K562 (cell line): ENCODE results near the gene NPAS3. TPM values are rescaled to one million over a fixed set of nuclear protein-coding genes. Genes with fewer than 3 reads are reported as not detected.

Experiments
- ATAC-seq: fragments of 200-7000 bp; cut with Tn5 transposase; 3 replicates; pipeline ENCODE4 v1.9.1; 2020; ENCODE audit warnings: moderate library complexity
- BruUV-seq: library from RNA; stranded (reverse); fragments of 400-500 nt; replicated peaks from 2 replicates; lab custom pipeline; 2021; lab: Mats Ljungman, UMichigan
- CTCF ChIA-PET: fragments of 300-600 bp; formaldehyde crosslinking; extraction: SDS; loops from one replicate; lab custom pipeline; 2021; ENCODE audit warnings: low intra/inter-chr PET ratio; lab: Yijun Ruan, JAX
- POLR2A ChIA-PET: fragments of 300-600, 350-650 bp; sonication (Branson Sonifier 250); formaldehyde crosslinking; extraction: SDS; loops from one replicate; lab custom pipeline; 2021; ENCODE audit warnings: antibody characterized with exemption, inconsistent platforms; lab: Yijun Ruan, JAX
- DNase-seq, 4 experiments: peaks; one replicate each; pipeline versions ENCODE4 v3.0.0 to v3.0.0-alpha.2; 2011 to 2018; ENCODE audit warnings: low spot score in 3 of 4, mixed read lengths in 3 of 4; ENCODE audit errors: extremely low read depth in 1 of 4
- FAIRE-seq: peaks from 2 replicates; lab custom pipeline; 2011; peaks lifted over from hg19 to GRCh38; lab: Jason Lieb, UNC
- H2AFZ ChIP-seq: 2 replicates; pipeline ENCODE4 v1.6.0; 2011; ENCODE audit warnings: low read depth, low read length, control low read depth, inconsistent platforms
- H3K27ac ChIP-seq: fragments of 200-600 bp; 3 replicates; pipeline ENCODE4 v1.8.0; 2011; ENCODE audit warnings: low read depth, mild to moderate bottlenecking, control low read depth, inconsistent platforms, low read length, moderate library complexity, mixed read lengths; ENCODE audit errors: extremely low read depth
- H3K27me3 ChIP-seq, 2 experiments: fragments of 300-600 bp in 1 of 2; 2 replicates in 1 of 2; 3 replicates in 1 of 2; pipeline versions ENCODE4 v1.6.0 to v1.8.0; 2011; ENCODE audit warnings: inconsistent platforms in 2 of 2, low read length in 2 of 2, mild to moderate bottlenecking in 1 of 2, mixed read lengths in 1 of 2, moderate library complexity in 1 of 2; ENCODE audit not compliant: control insufficient read depth in 2 of 2, insufficient read depth in 2 of 2
- H3K36me3 ChIP-seq: fragments of 300-600 bp; 3 replicates; pipeline ENCODE4 v1.8.0; 2011; ENCODE audit warnings: mild to moderate bottlenecking, low read length, inconsistent platforms; ENCODE audit not compliant: control insufficient read depth, insufficient read depth
- H3K4me1 ChIP-seq, 2 experiments: fragments of 200-600 bp in 1 of 2; replicated peaks in 1 of 2; 2 replicates in 1 of 2; 3 replicates in 1 of 2; pipeline versions ENCODE4 v1.5.1 to v1.8.0; 2011; ENCODE audit warnings: inconsistent platforms in 2 of 2, low read length in 2 of 2, mild to moderate bottlenecking in 1 of 2, mixed read lengths in 1 of 2, moderate library complexity in 1 of 2; ENCODE audit not compliant: control insufficient read depth in 2 of 2, insufficient read depth in 2 of 2
- H3K4me2 ChIP-seq: 2 replicates; pipeline ENCODE4 v1.6.1; 2011; ENCODE audit warnings: low read length, control low read depth, inconsistent platforms, mixed read lengths; ENCODE audit not compliant: insufficient read depth
- H3K4me3 ChIP-seq: fragments of 200-600 bp; sonication (generic), shearing (Covaris generic); 2 replicates; pipeline ENCODE4 v1.5.1; 2016; ENCODE audit warnings: control low read depth, inconsistent platforms
- H3K79me2 ChIP-seq: fragments of 200-600 bp; 3 replicates; pipeline ENCODE4 v1.8.0; 2011; ENCODE audit warnings: low read length, inconsistent platforms; ENCODE audit not compliant: control insufficient read depth, insufficient read depth
- H3K9ac ChIP-seq, 2 experiments: 2 replicates each; pipeline versions ENCODE4 v1.6.0 to v1.6.1; 2011; ENCODE audit warnings: low read depth in 2 of 2, low read length in 2 of 2, control low read depth in 1 of 2, inconsistent platforms in 1 of 2, mild to moderate bottlenecking in 1 of 2, mixed read lengths in 1 of 2; ENCODE audit not compliant: insufficient read depth in 1 of 2
- H3K9me1 ChIP-seq: one replicate; pipeline ENCODE4 v1.6.0; 2011; ENCODE audit warnings: inconsistent platforms, mild to moderate bottlenecking, low read length, moderate library complexity; ENCODE audit not compliant: control insufficient read depth, insufficient read depth
- H3K9me3 ChIP-seq: replicated peaks from 2 replicates; pipeline ENCODE4 v1.5.1; 2011; ENCODE audit warnings: low read depth, low read length, inconsistent platforms; ENCODE audit not compliant: control insufficient read depth, insufficient read depth
- H4K20me1 ChIP-seq: replicated peaks from 2 replicates; pipeline ENCODE4 v1.6.1; 2011; ENCODE audit warnings: low read length, inconsistent platforms, mixed read lengths; ENCODE audit not compliant: control insufficient read depth, insufficient read depth
- KAT2B ChIP-seq: IDR thresholded peaks from one replicate; pipeline ENCODE4 v1.6.1; 2012; ENCODE audit warnings: low read depth, mild to moderate bottlenecking, control low read depth, inconsistent platforms, low read length, moderate library complexity
- RBM15 ChIP-seq: fragments of 200-400 bp; formaldehyde crosslinking; IDR thresholded peaks from 2 replicates; pipeline ENCODE4 v1.6.1; 2018; ENCODE audit warnings: mild to moderate bottlenecking, low read length, moderate library complexity; ENCODE audit not compliant: insufficient read depth
- TFAP4 ChIP-seq: sonication (generic); formaldehyde crosslinking; IDR thresholded peaks from 2 replicates; pipeline ENCODE4 v1.8.0; 2022; ENCODE audit warnings: missing genetic modification reagents, mild to moderate bottlenecking, moderate library complexity, borderline replicate concordance
- ZBTB7A ChIP-seq: IDR thresholded peaks from 2 replicates; pipeline ENCODE4 v1.6.1; 2011; ENCODE audit warnings: low read depth, mild to moderate bottlenecking, low read length, moderate library complexity, borderline replicate concordance; ENCODE audit not compliant: control insufficient read depth
- ZC3H4 ChIP-seq: sonication (generic); formaldehyde crosslinking; IDR thresholded peaks from 2 replicates; pipeline ENCODE4 v1.9.0; 2021; ENCODE audit warnings: missing genetic modification reagents, borderline replicate concordance
- ZNF551 ChIP-seq: fragments of 250-450 bp; sonication (Bioruptor Pico); IDR thresholded peaks from 2 replicates; pipeline ENCODE4 v1.5.0; 2021; ENCODE audit warnings: mild to moderate bottlenecking, moderate library complexity
- WGBS: fragments of 100-300 bp; shearing (Covaris generic); methylation state at CpG from one replicate; pipeline ENCODE4 v1.1.6; 2016; ENCODE audit warnings: low coverage, mixed read lengths; ENCODE audit not compliant: insufficient coverage; ENCODE audit errors: missing lambda C conversion rate; 5-methylcytosine and 5-hydroxymethylcytosine counted together
- in situ Hi-C: fragments of 300-500 bp; cut with MboI; formaldehyde crosslinking; loops from 4 replicates; pipeline ENCODE4 v1.15.0; 2018; ENCODE audit warnings: inconsistent platforms, mixed read lengths
- intact Hi-C: fragments of 100-400 bp; cut with micrococcal nuclease; formaldehyde crosslinking; loops from 2 replicates; pipeline ENCODE4 v1.14.2; 2022
- polyA plus RNA-seq, 8 experiments: library from polyadenylated mRNA; depleted of rRNA in 4 of 8; stranded (reverse) in 5 of 8; unstranded in 3 of 8; fragments of >200 nt; fragmentation: Nextera tagmentation in 2 of 8; fragmentation: Illumina TruSeq in 1 of 8; extraction: Ambion mirVana in 2 of 8; extraction: Trizol in 1 of 8; gene quantifications; 2 replicates each; pipeline versions ENCODE4 v1.2.1 to v1.2.3, GENCODE V29; 2011 to 2014; ENCODE audit warnings: inconsistent platforms in 1 of 8, missing spikeins in 1 of 8
- total RNA-seq, 7 experiments: library from RNA; depleted of rRNA in 6 of 7; stranded (reverse); fragments of >200 nt in 6 of 7; fragmentation: Illumina TruSeq in 2 of 7; extraction: Trizol in 2 of 7; gene quantifications; 2 replicates each; pipeline versions ENCODE4 v1.2.1 to v1.2.3, GENCODE V29; 2011 to 2021; ENCODE audit warnings: low replicate concordance in 1 of 7

NPAS3 gene
- total and polyA plus RNA-seq, 9 of the 15 experiments (the other 6 are each of a cell fraction or from before 2014, with no cell fraction given) = 0.04 TPM; not detected in 8

DNA sequence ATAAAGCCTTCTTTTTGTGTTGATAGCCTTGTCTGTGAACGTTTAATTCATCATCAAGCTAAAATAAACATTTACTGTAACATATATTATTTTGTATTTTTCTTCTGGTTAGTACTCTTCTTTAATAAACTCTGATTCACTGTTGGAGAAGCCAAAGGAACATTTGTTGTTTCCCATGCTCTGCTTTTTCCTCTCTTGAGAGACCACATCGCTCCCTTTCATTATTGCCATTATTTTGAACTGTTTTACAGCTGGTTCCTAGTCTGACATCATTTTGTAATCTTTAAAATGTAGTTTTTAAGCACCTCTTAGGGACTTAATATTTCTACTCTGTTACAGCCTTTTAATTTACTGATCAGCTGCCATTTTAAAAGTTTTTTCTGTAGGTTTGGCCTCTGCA, 301.8 kb downstream of the NPAS3 start:
- Histone ChIP-seq H3K79me2 (no peaks in the 10 kb centered on the region), H3K4me2 (no peak overlapping the region), H3K27me3 (no peaks in the 10 kb centered on the region), H3K4me3 (no peak overlapping the region), H4K20me1 (no peaks in the 10 kb centered on the region; the same call in 1 of the 2 replicates), H3K9ac (no peak overlapping the region), H3K9me3 (no peaks in the 10 kb centered on the region), H3K27ac (no peak overlapping the region), H3K9me1 (no peaks in the 10 kb centered on the region), H3K4me1 (no peaks in the 10 kb centered on the region), H2AFZ (no peak overlapping the region), H3K36me3 (no peaks in the 10 kb centered on the region)
- BruUV-seq = no TSS peak
- in situ Hi-C loops = no loop called here
- POLR2A ChIA-PET = no interaction called here
- CTCF ChIA-PET = no interaction called here
- DNase-seq (no peak), FAIRE-seq (no peak), ATAC-seq (no peak)
- intact Hi-C loops = no loop called here
- TF ChIP-seq TFAP4 (CRISPR knock-in tag) (no peak), ZBTB7A (no peak)
- WGBS = 0% methylated on average over 2 of the region's 2 CpGs

DNA sequence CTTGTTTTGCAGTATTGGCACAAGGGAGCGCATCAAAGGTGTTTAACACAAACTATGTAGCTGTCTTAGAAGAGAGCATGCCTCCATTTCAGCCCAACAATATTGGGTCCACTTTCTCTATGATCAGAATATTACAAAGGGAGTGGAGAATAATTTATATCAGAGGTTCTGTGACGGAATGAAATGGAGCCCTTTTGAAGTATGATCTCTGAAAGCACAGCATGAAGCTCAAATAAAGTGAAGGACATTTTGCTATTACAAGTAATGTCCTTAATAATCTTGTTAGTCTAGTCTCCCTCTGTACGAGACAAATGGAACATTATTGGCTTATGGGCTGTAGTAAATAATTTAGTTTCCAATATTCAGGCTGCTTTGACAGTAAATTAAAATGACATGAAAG, 302.7 kb downstream of the NPAS3 start:
- DNase-seq (no peak), ATAC-seq (no peak), FAIRE-seq (no peak)
- no peaks in the 10 kb centered on the region; the same call in 1 of the 2 replicates for H4K20me1 ChIP-seq
- H3K36me3 ChIP-seq = no peaks in the 10 kb centered on the region
- no TSS peak for BruUV-seq
- ChIA-PET POLR2A (interaction anchor here (0.6 kb wide), 1 partner anchor 1014 kb away, joined by 4 read pairs; no protein-coding TSS in a partner anchor), CTCF (no interaction called here)
- no peaks in the 10 kb centered on the region for H3K4me1 ChIP-seq
- no peak overlapping the region for H2AFZ ChIP-seq
- in situ Hi-C loops = no loop called here
- no peak overlapping the region for H3K4me3 ChIP-seq
- no peak overlapping the region for H3K4me2 ChIP-seq
- no peaks in the 10 kb centered on the region for H3K9me1 ChIP-seq
- no peaks in the 10 kb centered on the region for H3K27me3 ChIP-seq
- no peaks in the 10 kb centered on the region for H3K9me3 ChIP-seq
- 0% methylated on average over 3 of the region's 3 CpGs for WGBS
- H3K9ac ChIP-seq = no peak overlapping the region
- intact Hi-C loops = no loop called here
- no peaks in the 10 kb centered on the region for H3K79me2 ChIP-seq
- no peak overlapping the region for H3K27ac ChIP-seq
- no peak for TF ChIP-seq RBM15
- TF ChIP-seq ZNF551 (CRISPR knock-in tag) = no peak
- no peak for TF ChIP-seq ZC3H4 (CRISPR knock-in tag)
- no peak for TF ChIP-seq KAT2B
